ENCODE measurements around the gene DAZ3.
"Not testable (repeated sequence)": the region's sequence is repeated elsewhere in the genome, so short reads cannot be mapped to it uniquely, and the experiment has no call there.

The DAZ3 gene

GRCh38 chrY:24813293-24813692 is at the start of gene DAZ3:
TSS of gene DAZ3 (minus strand) at chrY:24813393. CDS start at chrY:24813185, 208 bp downstream.
- FAIRE-seq: not testable (repeated sequence)

GRCh38 chrY:24833619-24834018 is 20.4 kb upstream of the DAZ3 start, which contains the start of gene DAZ4:
TSS of gene DAZ4 (plus strand) at chrY:24833919. CDS start at chrY:24834127, 208 bp downstream.
- FAIRE-seq; DNase-seq (ENCODE audit: insufficient read length, low spot score): not testable (repeated sequence)

More at GRCh38 chrY:24813293-24813692, at the start of gene DAZ3:
- DNase-seq (ENCODE audit: insufficient read length, low spot score): not testable (repeated sequence)

GRCh38 chrY:24825069-24825468 is 11.9 kb upstream of the DAZ3 start:
- FAIRE-seq; DNase-seq (ENCODE audit: insufficient read length, low spot score): not testable (repeated sequence)

- FAIRE-seq; DNase-seq (ENCODE audit: insufficient read length, low spot score): not testable (repeated sequence)
Observed at GRCh38 chrY:24824184-24824879, 11.1 kb upstream of the DAZ3 start.

GRCh38 chrY:24821836-24822235 is 8.6 kb upstream of the DAZ3 start:
- not testable (repeated sequence) for FAIRE-seq

More at GRCh38 chrY:24821836-24822235, 8.6 kb upstream of the DAZ3 start:
- DNase-seq (ENCODE audit: insufficient read length, low spot score): not testable (repeated sequence)

Data from HTR-8/SVneo (cell line).